Tongue (tissue), 2 donors: Measurements from ENCODE around the gene NQO1. TPM values are rescaled to one million over a fixed set of nuclear protein-coding genes. Genes with fewer than 3 reads are reported as not detected.
"Not testable (repeated sequence)": the region's sequence is repeated elsewhere in the genome, so short reads cannot be mapped to it uniquely, and the experiment has no call there.

Source experiments
- DNase-seq: peaks from one replicate; pipeline ENCODE4 v3.0.0-alpha.2; 2015
- total RNA-seq: library from RNA; depleted of rRNA; stranded (reverse); fragments of >200 nt; gene quantifications from one replicate; pipeline ENCODE4 v1.2.3, GENCODE V29; 2014

The NQO1 gene
- 6.1 TPM for total RNA-seq

DNA sequence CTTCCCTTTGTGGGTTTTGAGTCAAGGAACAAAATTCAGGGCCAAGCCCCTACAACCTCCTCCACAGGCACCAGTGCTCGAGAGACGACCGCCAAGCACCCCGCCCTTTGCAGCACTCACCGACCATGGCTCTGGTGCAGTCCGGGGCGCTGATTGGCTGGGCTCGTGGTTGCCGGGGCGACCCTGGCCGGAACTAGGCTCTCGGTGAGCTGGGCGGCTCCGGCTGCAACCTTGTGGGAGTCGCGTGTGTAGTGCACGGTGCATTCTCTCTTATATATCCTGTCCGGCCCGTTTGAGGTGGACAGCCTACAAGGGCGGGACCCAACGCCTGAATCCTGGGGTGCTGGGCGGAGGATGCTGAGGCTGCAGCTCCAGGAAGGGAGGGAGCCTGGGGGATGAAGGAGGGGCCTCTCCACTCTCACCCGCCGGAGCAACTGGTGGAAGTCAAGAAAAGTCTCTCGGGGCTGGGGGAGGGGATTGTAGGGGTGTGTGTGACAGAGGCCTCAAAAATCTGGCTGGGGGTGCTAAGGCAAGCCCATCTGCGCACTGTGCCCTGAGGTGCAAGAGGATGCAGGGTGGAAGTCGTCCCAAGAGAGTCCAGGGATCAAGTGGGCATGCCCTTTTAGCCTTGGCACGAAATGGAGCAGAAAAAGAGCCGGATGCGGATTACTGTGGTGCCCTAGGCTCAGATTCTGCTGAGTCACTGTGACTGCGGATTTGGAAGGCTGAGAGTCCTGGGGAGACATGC lies at the start of gene NQO1:
Gene NQO1 (minus strand): TSS at position 248 of the 748 bp plus-strand sequence. CDS start 121 bp downstream, at position 127.
- DNase-seq = peak; percentile 90

DNA sequence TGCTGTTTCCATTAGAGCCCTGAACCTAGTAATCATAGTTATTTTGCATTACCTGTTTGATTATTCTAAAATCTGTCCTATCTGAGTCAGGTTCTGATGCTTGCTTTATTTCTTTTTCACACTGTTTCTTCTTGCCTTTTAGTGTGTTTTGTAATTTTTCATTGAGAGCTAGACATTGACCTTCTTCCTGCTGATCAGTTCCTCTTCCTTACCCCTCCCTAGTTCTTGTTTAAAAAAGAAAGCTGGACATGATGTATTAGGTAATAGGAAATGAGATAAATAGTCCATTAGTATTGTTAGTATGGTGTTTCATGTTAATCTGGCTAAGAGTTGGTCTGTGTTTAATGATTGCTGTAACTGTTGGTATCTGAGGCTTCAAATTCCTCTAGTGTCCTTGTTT lies 49.2 kb upstream of the NQO1 start:
- DNase-seq = no peak

DNA sequence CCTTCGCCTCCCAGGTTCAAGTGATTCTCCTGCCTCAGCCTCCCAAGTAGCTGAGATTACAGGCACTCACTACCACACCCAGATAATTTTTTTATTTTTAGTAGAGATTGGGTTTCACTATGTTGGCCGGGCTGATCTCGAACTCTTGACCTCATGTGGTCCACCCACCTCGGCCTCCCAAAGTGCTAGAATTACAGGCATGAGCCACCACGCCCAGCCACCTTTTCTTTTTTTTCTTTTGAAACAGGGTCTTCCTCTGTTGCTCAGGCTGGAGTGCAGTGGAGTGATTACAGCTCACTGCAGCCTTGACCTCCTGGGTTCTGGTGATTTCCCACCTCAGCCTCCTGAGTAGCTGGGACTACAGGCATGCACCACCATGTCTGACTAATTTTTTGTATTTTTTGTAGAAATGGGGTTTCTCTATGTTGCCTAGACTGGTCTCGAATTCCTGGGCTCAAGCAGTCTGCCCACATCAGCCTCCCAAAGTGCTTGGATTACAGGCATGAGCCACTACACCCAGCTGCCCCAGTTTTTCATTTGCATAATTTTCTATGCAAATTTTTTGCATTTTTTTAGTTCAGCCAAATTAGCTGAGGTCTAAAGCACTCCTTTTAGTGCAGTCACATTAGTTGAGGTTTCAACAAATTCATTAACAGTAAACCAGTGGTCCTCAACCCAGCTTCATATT lies 47.0 kb upstream of the NQO1 start:
- no peak for DNase-seq

DNA sequence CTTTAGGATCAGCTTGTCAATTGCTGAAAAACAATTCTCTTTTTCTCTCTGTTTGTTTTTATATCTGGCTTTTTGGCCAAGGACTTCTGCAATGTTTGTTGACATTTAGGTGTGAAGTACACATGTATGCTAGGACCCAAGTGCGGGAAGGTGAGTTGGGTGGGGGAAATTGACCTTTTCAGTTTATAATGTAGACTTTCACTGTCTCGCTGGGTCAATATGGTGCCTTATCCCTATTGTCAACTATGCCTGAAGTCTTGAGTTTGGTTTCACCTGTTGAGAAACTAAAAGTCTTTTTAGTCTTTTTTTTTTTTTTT lies 45.2 kb upstream of the NQO1 start:
- DNase-seq = no peak

DNA sequence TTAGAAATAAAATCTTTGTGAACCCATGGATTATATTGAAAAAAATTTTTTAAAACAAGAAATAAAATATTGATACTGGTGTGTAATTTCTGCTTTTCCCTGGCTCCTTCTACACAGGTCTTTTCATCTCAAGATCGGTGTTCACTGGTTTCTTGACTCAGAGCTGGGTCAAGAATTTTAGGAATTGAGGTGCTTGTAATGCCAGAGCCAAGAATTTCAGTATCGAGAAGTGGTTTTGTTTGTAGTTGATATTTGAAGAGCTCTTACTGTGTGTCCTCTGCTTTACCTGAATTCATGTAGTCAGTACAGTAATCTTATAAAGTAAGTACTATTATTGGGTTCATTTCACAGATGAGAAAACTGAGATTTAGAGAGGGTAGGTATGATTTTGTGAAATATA lies 43.0 kb upstream of the NQO1 start:
- DNase-seq = no peak

DNA sequence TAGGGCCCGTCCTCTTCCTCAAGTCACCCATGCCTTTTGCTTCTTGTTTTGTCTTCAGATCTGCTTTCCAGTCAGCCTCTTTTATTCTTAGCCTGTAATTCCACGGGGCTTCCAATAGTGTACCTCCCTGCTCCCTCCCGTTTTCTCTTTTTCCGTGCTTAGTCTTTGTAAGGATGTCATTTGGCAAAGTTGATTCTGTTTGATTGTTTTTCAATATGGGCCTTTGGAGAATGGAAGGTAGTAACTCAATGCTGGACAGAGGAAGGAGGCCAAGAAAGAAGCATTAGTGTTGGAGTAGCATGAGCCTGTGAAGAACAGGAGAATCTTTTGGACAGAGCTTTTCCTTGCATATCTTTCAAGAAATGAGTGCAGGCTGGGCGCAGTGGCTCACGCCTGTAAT lies 42.3 kb upstream of the NQO1 start:
- peak; percentile 50 for DNase-seq

DNA sequence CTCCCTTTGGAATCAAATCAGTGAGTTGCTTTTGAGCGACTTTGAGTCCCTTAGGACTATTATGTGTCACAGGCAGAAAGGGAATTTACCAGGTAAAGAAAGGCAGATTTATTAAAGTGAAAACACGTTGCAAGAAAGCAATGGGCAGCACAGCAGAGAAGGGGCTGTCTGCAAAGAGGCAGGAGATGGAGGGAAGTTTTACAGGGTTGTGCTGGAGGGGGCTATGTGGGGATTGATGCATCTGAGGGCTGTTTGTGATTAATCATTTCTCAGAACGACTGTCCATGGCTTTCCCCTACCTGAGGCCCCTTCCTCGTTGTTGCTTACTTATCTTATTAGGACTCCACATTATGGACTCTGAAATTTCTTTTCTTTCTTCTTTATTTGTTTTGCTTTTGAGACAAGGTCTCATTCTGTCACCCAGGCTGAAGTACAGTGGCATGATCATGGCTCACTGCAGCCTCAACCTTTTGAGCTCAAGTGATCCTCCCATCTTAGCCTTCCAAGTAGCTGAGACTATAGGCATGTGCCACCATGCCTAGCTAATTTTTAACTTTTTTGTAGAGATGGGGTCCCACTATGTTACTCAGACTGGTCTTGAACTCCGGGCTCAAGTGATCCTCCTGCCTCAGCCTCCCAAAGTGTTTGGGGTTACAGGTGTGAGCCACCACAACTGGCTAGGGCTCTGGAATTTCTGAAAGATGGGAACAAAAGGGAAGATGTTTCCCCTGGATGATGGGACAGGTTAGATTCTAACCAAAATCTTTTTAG lies 41.3 kb upstream of the NQO1 start:
- DNase-seq = no peak

DNA sequence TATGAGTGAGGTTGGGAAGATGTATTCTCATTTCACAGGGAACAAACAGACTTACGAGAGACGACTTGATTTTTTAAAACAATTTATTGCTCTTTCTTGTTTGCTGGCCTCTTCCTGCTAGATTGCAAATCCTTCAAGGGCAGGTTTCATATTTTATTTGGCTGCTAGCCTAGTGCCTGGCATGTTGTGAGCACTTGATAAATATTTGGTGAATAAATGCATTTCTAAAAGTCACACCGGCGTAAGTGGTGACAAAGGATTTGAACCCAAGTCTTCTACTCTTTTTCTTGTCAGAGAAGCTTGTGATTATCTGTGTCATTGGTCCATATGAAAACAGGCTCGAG lies 37.2 kb upstream of the NQO1 start:
- DNase-seq = no peak

DNA sequence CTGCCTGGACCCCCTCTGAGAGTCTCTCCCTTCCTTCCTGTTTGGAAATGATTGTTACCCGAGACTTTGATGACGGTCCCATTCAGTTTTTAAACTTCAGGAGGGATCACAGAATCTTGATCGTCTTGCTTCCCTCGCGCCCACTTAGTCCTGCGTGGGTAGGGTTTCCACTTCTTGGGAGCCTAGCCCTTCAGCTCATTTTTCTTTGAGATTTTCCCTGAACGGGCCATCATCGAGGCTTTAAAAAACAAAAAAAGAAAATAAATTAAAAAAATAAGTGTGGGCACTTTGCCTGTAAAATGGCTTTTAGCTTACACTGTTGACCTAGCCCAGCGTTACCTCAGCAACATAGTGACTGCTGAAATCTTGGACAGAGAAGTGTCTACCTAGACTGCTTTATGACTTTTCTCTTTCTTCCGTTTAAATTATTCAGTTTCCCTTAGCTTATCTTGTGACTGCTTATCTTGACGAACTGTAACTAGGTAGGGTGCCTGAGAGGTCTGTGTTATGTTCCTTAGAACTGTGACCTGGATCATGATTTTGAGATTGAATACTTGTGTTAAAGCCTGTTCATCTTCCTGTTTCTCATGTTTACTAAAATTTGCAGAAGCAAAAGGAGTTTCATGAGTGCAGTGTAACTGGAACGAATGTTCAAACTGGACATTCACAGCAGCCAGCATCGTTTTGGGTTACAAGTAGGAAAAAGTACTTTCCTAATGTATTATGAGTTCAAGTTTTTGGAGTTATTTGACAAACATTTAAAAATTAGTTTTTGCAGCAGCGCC lies 36.6 kb upstream of the NQO1 start:
- DNase-seq = peak; percentile 55

DNA sequence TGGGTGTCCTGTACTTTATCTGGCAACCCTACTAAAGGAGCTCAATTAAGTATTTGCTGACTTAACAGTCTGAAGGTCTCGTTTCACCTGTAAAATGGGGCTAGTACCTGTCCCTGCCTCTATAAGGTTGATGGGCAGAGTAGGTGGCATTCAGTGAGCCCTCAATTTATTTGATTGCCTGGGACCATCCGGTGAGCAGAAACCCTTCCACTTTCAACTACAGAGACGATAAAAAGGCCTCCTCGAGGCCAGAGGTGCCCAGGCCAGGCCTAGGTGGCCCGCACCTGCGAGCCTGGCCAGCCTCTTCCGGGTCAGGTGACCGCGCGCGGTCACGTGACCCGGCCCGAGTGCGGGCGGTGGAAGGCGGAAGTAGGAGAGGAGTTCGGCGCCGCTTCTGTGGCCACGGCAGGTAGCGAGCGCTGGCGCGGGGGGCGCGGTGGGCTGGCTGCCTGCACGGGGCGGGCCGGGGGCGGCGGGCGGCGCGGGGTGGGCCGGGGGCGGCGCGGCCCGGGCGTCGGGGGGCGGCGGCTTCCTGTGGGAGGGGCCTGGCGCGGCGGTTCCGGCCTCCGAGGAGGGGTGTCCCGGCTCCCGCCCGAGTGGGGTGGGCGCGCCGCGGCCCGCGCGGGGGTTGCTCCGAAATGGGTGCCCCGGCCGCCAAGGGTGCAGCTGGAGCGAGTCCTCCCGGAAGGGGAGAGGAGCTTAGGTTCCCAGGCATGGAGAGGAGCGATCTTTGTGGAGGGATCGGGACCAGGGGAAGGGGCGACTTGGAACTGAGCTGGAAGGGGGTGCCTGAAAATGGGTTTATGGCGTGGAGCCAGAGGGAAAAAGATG lies 35.8 kb upstream of the NQO1 start, which contains the start of gene WWP2:
Gene WWP2 (plus strand): TSS at position 350 of the 831 bp plus-strand sequence. CDS start 24,679 bp downstream, outside the sequence.
- peak; percentile 87 for DNase-seq

DNA sequence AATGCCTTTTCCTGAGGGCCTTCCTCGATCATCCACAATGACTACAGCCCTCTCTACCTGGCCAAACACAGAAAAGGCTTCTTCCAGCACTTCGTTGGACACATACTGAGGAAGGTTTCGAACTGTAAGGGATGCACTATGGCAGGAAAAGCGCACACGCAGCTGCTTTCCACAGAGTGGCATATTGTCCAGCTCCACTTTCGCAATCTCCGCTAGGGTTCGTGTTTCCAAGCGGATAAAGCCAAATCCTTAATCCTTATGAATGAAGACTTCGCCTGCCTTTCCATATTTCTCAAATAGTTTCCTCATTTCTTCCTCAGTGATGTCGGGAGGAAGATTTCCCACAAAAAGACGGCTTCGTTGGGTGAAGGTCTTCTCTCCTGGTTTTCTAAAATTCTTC lies 31.0 kb upstream of the NQO1 start:
- not testable (repeated sequence) for DNase-seq

DNA sequence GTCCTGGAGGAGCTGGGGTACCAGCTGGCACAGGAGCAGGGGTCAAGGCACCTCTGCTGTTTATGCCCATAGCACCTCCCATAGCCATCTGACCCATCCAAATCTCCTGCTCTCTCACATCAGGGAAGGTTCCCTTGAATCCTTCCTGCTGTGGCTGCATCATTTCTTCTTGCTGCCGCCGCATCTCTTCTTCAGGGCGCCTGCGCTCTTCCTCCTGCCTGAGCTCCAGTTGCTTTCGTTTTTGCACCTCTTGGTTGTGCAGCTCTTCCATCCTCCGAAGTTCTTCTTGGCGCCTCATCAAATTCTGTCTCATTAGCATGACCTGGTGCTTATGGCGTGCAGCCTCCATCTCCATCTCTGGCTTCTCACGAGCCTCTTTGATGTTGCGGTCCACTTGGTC lies 30.3 kb upstream of the NQO1 start:
- no peak for DNase-seq

DNA sequence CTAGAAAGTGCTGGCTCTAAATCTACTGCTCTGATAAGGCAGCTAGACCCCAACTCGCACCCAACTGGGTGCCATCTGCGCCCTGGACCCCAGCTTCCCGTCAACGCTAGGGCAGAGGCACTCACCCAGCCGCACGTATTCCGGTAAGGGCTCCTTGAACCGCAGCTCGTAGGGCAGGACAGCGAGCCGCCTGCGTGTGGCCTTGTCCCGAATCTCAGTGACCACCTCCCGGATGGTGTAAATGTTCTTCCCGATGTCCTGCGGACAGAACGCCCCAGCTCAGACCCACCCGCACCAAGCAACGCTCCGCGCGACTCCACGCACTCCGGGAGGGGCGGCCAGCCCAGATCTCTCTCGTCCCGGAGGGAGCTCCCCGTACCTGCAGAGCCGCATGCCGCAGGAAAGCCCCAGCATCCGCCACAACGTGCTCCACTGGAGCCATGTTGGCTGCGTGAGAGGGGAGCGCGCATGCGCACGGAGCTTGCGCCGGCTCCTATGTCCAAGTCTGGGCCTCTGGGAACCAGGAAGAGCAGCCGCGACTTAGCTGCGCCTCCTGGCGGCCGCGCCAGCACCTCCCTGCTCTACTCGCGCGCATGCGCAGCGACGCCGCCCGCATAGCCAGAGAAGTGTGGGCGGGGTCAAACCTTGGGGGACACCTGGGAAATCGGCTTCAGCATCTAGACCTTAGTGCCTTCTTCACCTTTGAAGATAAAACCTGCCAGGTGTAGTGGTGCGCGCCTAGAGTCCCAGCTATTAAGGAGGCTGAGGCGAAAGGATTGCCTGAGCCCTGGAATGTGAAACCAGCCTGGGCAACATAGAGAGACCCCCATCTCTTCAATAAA lies 28.3 kb upstream of the NQO1 start, which contains the start of gene NOB1:
Gene NOB1 (minus strand): TSS at position 458 of the 842 bp plus-strand sequence. CDS start 16 bp downstream, at position 442.
- DNase-seq = peak; percentile 99

DNA sequence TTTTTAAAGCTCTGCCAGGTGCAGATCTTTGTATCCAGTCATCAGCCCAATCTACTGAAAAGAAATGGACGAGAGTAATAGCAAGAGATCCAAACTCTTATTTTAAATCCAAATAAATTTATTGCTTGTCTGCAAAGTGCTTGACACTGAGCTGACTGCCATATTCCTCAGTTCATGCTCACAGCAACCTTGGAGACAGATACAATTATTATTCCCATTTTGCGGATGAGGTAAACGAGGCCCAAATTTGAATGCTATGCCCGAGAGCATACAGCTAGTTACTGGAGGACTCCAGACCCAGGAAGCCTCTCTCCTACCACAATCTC lies 27.7 kb upstream of the NQO1 start:
- no peak for DNase-seq

DNA sequence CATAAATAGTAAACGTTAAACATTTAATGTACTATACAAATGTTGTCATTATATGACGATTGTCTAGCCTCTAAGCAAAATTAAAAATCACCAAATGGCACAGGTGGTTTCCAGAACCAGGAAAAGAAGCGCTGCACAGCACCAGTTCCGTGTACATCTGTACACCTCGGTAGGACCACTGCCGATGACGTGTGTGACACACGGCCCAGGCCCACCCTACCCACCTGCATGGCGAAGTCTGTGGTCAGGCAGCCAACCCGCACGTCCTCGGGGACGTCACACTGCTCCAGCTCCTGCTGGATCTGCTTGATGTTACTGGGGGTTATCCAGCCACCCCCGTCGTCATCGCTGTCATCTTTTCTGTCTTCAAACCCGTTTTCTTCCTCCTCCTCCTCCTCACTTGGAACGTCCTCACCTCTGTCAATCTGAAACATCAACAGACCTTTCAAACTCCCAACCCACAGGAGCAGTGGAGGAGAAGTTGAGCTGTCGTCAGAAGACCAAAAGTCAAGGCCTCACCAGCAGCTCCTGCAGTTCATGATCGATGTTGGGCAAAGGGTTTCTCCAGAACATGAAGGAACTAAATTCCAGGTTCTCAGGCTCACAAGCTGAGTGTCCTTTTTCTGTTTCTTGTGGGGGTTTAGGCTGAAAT lies 22.5 kb upstream of the NQO1 start:
- DNase-seq = no peak

DNA sequence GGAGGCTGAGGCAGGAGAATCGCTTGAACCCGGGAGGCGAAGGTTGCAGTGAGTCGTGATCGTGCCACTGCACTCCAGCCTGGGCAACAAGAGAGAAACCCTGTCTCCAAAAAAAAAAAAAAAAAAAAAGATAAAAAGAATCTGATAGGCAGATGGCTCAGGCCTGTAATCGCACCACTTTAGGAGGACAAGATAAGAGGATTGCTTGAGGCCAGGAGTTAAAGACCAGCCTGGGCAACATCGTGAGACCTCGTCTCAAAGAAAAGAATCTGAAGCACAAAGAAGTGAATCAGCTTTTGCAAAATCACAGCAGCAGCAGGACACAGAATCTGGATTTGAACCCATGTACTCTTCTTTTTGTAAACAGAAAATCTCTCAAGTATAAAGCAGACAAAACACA lies 20.8 kb upstream of the NQO1 start:
- no peak for DNase-seq

DNA sequence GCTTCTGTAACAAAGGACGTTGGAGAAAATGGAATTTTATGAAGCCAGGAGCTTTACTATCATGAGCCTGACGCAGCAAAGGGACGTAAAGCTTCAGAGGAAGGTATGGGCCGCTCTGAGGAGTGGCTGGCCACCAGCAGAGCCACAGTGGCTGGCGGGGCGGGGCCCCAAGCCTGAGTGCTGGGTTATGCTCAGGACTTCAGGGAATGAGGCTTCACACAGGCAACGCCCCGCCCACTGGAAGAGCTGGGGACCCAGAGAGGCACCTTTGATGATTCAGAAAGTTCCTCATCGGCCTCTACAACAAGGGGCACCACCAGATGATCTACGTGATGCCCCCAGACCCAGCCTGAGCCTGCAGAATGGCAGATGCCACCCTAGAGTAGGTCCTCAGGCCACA lies 19.6 kb upstream of the NQO1 start:
- DNase-seq = no peak

DNA sequence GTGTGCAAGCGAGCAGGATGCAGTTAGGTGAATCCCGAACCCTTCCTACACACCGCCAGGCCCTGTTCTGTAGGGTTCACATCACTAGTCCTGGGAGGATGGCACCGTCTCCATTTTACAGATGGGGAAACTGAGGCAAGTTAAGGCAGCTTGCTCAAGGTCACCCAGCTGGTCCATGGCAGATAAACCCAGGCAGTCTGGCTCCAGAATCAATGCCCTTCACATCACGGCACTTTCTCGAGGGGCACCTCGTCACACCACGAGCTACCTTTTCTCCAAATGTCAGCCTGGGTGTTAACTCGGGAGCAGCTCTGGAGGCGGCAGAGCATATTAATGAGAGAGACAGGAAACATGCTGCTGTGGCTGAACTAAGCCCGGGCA lies 18.9 kb upstream of the NQO1 start:
- no peak for DNase-seq

DNA sequence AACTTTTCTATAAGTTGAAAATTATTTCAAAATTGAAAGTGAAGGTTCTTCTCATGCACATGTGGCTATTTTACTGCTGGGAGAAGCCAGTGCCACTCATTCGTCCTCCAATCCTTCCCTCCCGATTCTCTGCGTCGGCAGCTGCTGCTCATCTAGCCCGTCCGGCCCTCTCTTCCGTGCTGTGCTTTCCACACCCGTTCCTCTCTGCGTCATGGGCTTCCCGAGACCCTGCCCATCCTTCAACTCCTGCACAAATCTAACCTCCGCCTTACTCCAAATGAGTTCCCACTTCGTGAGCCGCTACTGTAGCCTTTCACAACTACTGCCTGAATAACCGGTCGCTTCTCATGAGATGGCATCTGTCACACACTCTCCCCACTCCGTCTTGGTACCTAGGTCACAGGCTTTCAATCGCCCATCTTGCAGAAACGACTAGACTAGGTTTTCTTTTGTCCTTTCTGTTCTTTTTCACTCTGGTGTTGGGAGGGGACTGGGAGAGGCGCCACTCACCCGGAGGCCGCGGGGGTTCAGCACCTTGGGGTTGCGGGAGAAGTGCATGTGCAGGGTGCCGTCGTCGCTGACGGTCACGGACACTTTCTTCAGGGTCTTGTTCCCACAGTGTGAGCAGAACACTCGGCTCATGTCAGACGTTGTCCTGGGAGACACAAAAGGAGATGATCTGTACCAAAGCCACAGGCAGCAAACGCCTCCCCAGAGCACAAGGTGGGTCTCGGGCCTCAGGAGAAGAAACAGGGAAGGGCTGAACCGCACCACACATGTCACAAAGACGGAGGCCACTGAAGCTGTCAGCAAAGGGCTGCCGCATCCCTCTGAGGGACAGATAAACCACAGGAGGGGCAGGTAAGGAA lies 18.2 kb upstream of the NQO1 start:
- DNase-seq = no peak
